Mammary epithelial cell (primary cell): ENCODE measurements around the gene MED31.

Experiments
- CTCF ChIP-seq, 2 donors: IDR thresholded peaks in 1 of 2; conservative IDR thresholded peaks in 1 of 2; 2 replicates each; pipeline ENCODE4 v1.5.1; 2011 to 2012; ENCODE audit warnings: inconsistent platforms in 2 of 2, low read length in 2 of 2, mild to moderate bottlenecking in 2 of 2, control low read depth in 1 of 2, low read depth in 1 of 2; ENCODE audit not compliant: insufficient read depth in 1 of 2; ENCODE audit errors: extremely low read depth in 1 of 2
- EZH2 ChIP-seq: IDR thresholded peaks from 2 replicates; pipeline ENCODE4 v1.6.1; 2012; ENCODE audit warnings: low read length, inconsistent platforms, borderline replicate concordance

- TF ChIP-seq CTCF (conservative IDR thresholded peaks at IDR 0.05 in 1 of 2, IDR thresholded peaks at IDR 0.05 in 1 of 2; ENCODE audit: extremely low read depth in 1 of 2, insufficient read depth in 1 of 2, low read depth in 1 of 2, low read length in 2 of 2) (no peak), EZH2 (no peak)
These were observed 55.3 kb downstream of the MED31 start for GRCh38 chr17:6596081-6596480.
